Stimulated activated CD4-positive, alpha-beta T cell treated with anti-CD3 and anti-CD28 coated beads, Interleukin-4, amount 100 ng/mL, for 4 hours (primary cell): ENCODE measurements around the gene NOL3.

ENCODE experiments used
- DNase-seq, 2 experiments: peaks; one replicate each; pipeline ENCODE4 v3.0.0-alpha.2; 2020

Gene NOL3

DNA sequence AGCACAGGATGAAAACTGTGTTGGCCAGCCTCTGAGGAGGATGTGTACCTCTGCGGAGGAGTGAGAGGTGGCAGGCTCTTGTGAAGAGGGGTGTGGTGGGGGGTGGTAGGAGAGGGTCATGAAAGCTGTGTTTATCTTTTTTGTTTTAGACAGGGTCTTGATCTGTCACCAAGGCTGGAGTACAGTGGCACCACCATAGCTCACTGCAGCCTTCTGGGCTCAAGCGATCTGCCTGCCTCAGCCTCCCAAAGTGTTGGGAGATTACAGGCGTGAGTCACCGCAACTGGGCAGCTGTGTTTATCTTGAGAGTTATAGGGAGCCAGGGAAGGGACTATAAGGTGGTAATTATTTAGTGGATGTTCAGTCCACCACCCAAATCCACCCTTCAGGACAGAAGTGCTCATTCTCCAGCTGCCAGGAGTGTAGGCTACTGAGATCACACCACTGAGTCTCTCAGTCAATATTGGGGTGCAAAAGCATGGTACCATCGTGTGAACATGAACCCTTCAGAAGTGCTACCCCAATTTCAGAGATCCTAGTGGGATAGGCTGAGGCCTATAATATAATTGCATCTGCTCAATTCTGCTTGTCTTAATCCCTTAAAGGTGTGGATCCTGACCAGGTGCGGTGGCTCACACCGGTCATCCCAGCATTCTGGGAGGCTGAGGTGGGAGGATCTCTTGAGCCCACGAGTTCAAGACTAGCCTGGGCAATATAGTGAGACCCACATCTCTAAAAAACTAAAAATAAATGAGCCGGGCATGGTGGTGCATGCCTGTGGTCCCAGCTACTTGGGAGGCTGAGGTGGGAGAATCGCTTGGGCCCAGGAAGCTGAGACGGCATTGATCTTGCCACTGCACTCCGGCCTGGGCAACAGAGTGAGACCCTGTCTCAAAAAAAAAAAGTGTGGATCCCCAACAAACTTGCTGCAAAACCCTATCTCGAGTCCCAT is 20.4 kb downstream of the NOL3 start:
- no peak for DNase-seq

DNA sequence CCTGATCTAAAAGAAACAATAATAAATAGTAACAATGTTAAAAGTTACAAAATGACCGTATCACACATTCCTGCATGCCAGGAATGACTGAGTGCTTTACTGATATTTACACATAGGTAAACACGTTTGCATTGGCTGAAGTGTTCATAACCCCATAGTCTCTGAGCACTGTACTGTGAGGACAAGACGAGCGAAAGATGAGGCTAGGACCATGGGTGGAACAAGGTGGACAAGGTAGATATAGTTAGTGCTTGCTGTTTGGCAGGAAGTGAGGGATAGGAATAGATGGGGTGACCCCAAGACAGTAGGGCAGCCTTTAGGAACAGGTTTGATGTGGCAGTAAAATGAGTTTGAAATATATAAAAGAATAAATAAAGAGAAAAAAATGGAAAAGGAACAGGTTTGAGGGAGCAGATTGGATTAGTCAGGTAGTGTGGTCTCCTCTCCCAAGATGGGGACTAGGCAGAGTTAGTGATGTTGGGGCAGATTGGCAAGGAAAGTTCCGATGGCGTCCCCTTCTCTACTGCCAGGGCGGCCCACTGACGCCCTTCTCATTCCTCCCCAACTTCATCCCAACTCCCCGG is 21.2 kb downstream of the NOL3 start:
- DNase-seq: no peak

DNA sequence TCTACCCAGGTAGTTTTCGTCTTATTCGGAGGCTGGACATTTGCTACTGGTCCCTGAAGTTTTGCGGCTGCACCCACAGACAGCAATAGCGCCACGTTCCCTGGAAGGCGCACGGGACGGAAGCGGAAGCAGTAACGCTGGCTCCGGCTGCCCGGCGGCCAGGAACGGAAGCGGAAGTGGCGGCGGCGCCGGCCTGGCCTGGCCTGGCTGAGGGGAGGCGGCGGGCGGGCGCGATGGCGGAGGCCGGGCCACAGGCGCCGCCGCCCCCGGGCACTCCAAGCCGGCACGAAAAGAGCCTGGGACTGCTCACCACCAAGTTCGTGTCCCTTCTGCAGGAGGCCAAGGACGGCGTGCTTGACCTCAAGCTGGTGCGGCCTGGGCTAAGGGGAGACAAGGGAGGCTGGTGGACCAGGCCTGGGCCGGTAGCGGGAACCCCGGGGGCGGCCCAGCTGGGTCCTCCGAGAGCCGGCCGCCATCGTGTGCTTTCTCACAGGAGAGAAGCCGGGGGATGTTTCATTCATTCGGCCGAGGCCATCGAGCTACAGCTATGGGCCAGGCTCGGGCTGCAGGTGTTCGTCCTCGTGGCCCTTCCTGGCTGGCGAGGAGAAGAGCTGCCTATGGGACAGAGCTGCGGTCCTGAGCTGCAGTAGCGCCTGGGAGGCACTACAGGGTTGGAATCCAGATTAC is 21.8 kb downstream of the NOL3 start, which contains the start of gene E2F4:
TSS of gene E2F4 (plus strand) at position 161 of the 687 bp plus-strand sequence. CDS start at position 234, 73 bp downstream.
- peak; percentile 82 to 86 for DNase-seq

DNA sequence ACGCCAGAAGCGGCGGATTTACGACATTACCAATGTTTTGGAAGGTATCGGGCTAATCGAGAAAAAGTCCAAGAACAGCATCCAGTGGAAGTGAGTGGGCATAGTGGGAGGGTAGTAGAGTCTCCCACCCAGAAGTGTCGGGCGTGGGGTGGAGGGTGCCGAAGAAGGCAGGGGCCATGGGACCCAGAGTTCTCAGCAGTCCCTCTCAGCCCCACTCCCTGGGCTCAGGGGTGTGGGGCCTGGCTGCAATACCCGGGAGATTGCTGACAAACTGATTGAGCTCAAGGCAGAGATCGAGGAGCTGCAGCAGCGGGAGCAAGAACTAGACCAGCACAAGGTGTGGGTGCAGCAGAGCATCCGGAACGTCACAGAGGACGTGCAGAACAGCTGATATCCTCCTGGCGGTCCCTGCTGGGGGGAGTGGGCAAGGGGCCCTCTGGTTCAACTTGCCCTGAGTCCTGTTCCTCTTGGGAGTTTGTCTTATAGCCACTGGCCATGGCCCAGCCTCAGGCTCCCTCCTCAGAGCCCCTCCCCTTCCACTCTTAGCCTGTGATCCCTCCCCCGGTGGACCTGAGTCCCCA is 22.5 kb downstream of the NOL3 start:
- DNase-seq: no peak

DNA sequence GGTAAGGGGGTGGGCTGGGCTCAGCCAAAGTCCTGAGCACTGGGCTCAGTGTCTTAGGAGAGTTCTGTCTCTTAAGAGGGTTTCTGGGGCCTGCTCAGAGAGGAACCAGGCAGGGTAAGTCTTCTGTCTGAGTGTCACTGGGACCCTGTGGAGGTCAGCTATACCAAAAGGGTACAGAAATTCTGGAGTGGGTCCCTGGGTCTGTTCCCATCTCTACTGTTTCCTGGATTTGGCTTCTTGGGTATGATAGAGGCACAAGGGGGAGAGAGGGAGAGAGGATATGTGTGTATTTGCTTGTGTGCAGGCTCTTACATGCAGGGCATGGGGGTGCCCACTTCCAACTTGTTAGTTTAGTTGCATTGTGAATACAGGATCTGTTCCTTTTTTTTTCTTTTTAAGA is 23.2 kb downstream of the NOL3 start:
- no peak for DNase-seq

DNA sequence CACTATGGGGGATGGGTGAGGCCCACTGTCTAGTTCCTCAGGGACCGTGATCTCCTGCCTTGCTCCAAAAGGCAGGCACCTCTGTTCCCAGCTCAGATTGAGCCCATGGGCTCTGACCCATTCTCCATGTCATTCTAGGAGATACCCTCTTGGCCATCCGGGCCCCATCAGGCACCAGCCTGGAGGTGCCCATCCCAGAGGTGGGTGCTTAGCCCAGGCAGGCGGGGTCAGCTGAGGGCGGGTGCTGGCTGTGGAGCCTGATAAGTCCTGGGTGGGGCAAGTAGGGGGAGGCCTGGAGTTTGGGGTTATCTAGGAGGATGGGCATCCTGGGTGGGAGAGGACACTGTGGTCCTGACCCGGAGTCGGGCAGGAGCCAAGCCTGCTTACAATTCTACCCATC is 23.9 kb downstream of the NOL3 start:
- DNase-seq: no peak

DNA sequence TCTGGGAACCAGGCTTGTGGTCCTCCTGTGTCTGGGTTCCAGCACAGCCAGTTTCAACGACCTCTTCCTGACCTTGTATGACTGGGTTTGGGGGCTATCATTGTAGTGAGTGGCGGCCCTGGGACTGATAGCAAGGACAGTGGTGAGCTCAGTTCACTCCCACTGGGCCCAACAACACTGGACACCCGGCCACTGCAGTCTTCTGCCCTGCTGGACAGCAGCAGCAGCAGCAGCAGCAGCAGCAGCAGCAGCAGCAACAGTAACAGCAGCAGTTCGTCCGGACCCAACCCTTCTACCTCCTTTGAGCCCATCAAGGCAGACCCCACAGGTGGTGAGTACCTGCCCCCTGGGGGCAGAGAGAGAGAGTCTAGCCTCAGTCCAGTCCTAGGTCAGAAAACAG is 25.3 kb downstream of the NOL3 start:
- no peak for DNase-seq

DNA sequence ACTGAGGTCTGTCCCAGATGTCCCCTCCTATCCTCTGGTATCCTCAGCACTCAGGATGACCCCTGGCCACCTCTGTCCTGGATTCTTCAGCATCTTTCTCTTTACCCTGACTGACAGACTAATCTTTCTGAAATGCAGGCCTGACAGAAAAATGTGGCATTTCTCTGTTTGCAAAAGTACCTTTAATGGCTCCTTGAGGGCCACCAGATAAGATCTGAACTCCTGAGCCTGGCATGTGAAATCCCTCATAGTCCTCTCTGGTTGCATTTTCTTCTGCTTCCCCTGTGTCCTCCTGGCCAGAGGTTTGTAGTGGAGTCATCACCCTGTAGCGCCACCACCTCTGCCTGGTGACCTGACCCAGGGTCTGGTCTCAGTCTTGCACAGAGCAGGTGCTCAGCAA is 26.5 kb downstream of the NOL3 start:
- no peak for DNase-seq

DNA sequence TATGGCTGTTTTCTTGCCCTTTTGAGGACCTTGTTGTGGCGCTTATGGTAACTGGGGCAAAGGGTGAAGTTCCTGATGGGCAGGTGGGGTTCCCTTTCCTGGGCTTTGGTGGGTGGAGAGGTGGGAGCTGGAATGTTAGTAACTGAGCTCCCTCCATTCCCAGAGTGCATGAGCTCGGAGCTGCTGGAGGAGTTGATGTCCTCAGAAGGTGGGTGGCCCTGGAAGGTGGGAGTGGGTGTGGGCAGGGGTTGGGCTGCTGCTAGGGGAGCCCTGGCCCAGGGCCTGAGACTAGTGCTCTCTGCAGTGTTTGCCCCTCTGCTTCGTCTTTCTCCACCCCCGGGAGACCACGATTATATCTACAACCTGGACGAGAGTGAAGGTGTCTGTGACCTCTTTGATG is 27.4 kb downstream of the NOL3 start:
- no peak for DNase-seq

DNA sequence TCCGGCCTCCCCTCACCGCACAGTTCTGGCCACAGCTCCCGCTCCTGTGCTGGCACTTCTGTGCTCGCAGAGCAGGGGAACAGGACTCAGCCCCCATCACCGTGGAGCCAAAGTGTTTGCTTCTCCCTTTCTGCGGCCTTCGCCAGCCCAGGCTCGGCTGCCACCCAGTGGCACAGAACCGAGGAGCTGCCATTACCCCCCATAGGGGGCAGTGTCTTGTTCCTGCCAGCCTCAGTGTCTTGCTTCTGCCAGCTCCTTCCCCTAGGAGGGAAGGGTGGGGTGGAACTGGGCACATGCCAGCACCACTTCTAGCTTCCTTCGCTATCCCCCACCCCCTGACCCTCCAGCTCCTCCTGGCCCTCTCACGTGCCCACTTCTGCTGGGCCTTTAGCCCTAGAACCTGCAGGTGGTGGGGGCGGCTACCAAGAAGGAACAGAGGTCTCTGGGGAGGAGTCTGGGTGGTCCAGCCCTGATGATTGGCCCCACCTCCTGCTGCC is 27.9 kb downstream of the NOL3 start:
- DNase-seq: no peak

DNA sequence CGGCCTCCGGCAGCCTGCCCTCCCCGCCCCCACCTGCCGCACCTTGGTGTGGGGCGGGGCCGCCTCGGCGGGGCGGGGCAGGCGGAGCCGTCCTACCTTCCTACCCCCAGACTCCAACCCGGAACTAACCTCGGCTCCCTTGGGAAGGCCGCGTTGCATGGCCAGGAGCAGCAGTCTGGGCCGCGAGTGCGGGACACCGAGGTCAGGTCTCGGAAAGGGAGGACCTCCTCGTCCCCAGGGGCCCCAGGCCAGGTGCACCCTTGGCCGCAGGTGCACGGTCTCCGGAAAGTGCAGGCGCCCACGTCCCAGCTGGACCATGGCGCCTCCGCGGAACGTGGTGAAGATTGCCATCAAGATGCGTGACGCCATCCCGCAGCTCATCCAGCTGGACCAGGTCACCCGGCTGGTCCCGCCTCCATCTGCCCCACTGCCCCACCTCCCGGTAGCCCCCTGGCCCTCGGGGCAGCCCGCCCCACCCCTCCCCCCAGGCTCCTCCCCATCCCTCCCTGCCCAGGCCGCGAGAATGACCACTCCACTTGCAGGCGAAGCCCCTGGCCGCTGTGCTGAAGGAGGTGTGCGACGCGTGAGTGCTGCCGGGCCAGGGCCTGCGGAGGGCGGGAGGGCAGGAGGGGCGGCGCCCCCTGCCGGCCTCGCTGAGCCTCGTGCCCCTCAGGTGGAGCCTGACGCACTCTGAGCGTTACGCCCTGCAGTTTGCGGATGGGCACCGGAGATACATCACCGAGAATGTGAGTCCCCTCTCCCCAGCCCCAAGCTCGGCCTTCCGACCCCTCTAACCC is 28.9 kb downstream of the NOL3 start, which contains the start of gene ELMO3:
TSS of gene ELMO3 (plus strand) at position 121 of the 797 bp plus-strand sequence. CDS start at position 317, 196 bp downstream.
- no peak for DNase-seq

DNA sequence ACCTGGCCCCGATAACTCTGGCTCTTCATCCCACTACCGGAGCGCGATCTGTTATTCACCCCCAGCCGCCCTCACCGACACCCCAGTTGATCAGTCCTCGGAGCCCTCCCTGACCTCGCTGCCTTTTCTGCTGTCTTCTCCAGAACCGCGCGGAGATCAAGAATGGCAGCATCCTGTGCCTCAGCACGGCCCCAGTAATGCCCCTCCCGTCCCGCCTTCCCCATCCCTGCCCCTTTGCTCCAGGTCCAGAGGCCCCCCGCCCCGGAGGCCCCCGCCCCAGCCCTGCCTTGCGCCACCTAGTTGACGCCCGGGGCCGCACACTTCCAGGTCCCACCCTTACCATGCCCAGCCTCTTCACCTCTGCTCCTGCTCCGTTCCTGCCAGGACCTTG is 29.5 kb downstream of the NOL3 start:
- DNase-seq: no peak

DNA sequence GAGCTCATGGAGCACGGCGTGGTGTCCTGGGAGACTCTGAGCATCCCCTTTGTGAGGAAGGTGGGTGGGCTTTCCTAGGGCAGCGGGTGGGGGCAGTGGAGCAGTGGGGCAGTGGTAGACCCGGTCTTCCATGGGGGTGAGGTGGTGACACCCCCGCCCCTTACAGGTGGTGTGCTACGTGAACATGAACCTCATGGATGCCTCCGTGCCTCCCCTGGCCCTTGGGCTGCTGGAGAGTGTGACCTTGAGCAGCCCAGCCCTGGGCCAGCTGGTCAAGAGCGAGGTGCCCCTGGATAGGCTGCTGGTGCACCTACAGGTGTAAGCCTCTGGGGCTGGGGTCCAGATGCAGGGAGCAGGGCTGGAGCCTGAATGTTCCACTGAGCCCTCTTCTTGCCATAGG is 30.2 kb downstream of the NOL3 start:
- no peak for DNase-seq

DNA sequence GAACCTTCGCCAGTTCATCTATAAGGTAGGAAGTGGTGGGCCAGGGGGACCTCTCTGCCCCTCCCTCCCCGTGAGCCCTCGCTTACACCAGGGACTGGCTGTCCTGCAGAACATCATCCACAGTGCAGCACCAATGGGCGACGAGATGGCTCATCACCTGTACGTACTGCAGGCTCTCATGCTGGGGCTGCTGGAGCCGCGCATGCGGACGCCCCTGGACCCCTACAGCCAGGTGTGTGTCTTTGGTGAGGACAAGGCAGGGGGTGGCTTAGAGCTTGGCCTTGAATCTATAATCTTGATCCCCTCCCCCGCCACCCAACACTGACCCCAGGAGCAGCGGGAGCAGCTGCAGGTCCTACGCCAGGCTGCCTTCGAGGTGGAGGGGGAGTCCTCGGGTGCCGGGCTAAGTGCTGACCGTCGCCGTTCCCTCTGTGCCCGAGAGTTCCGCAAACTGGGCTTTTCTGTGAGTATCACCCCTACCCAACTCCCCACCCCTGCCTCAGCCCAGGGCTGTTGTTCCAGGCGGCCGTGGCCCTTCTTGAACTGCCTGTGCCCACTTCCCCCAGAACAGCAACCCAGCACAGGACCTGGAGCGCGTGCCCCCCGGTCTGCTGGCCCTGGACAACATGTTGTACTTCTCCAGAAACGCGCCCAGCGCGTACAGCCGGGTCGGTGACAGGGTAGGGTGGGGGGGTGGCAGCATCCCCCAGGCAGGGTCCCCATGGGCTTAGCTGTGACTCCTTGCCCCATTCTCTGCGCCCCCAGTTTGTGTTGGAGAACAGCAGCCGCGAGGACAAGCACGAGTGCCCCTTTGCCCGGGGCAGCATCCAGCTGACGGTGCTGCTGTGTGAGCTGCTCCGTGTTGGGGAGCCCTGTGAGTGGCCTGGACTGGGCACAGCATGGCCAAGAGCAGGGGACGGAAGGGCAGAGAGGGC is 31.3 kb downstream of the NOL3 start:
- no peak for DNase-seq

DNA sequence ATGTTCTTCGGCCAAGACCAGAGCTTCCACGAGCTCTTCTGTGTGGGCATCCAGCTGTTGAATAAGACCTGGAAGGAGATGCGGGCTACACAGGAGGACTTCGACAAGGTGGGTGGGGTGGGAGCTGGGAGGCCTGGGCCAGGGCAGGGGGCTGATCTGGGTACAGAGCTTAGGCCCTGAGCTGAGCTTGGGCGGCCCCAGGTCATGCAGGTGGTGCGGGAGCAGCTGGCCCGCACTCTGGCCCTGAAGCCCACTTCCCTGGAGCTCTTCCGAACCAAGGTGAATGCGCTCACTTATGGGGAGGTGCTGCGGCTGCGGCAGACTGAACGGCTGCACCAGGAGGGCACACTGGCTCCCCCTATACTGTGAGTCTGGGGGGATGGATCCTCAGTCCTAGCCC is 32.1 kb downstream of the NOL3 start:
- no peak for DNase-seq

DNA sequence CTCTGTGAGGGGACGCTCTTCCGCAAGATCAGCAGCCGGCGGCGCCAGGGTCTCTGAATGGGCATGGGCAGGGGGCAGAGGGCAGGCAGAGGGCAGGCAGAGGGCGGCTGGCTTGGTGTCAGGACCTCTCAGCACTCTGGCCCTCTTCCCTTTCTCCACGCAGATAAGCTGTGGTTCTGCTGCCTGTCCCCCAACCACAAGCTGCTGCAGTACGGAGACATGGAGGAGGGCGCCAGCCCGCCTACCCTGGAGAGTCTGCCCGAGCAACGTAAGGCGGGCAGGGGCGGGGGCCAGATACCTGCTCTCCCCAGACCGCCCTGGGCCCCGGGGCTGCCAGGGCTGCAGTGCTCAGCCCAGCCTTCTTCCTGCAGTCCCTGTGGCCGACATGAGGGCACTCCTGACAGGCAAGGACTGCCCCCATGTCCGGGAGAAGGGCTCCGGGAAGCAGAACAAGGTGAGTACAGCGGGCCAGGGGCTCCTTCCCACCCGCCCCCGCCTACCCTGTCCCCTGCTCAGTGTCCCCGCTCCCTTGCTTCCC is 32.7 kb downstream of the NOL3 start:
- no peak for DNase-seq

DNA sequence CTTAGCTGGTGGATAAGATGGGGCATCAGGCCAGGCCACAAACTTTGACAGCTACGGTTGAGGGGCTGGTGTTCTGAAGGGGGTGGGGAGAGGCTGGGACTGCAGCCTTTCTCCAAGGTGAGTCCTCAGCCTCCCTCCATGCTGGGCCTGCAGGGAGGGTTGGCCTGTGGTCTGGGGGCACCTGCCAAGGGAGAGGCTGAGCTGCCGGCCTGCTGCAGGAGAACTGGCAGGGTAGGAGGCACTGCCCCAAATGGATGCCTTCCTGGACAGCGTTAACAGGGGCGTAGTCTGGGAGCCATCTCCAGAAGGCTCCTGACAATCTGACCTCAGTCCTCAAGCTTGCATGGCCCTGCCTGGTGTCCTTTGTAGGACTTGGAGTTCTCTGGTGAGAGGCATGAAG is 33.7 kb downstream of the NOL3 start:
- DNase-seq: no peak

DNA sequence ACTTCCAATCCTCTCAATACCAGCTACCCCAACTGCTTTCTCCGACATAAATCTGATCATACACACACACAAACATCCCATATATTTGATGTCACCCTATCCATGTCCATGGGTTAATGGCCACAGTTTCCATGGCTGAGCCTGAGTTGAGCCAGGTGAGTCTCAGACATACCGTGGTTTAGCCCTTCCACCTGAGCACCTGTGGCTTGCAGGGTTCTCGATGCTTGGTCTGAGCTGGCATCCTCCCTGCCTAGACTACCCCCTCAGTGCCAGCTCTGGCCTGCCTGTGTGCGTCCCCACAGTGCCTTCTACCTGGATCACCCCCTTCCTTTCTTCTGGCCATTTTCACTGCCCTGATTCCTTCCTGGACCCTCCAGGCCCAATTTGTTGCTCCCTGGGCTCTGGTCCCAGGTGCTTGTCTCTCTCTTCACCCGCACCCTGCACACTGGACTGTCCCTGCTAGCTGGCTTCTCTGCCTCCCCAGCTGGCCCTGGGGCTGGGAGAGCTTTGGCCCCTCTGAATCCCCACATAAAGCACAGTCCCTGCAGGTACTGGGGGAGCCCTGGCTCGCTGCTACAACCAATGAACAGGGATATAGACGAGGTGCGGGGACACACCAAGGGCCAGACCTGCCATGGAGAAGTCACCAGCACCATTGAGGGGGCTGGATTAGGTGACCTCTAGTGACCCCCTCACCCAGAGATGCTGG is 35.9 kb downstream of the NOL3 start:
- DNase-seq: no peak

DNA sequence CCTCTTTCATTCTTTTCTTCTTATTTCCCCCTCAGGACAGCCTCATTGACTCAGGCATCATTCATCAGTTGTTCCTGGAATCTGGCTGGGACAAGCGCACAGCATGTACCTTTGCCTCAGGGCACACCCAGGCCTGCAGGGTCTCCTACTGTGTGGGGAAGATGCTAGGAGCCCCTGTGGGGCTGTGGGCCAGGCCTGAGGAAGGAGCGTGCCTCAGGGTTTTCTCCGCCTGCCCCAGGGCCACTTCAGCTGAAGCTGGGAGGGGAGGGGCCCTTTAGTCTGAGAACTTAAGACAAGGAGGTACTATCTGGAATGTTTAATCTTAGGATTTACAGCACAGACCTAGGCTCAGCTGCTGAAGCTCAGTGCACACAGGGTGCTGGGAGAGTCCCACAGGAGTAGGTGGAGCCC is 36.5 kb downstream of the NOL3 start:
- DNase-seq: no peak
